ENCODE data around the gene ATG4B. TPM values are rescaled to one million over a fixed set of nuclear protein-coding genes. Genes with fewer than 3 reads are reported as not detected.

The ATG4B gene
- total and polyA plus RNA-seq, 2 of the 4 experiments (the other 2 are of a cell fraction): 113 to 146 TPM

DNA sequence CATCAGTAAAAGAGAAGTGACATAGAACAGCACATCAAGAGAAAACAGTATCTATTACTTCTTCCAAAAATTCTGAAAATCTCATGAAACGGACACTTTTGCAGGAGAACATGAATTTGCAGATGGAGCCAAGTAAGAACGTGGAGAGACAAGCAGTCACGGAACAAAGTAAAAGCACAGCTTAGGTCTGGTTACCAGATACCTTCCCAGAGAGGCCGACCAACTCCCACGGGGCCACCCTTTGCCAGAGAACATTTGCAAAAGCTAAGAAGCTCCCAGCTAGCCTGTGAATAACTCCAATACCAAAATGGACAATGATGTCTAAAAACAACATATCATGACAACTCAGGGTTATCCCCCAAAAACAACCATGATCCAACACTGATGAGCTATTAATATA, 39.4 kb upstream of the ATG4B start:
- no peaks in the 10 kb centered on the region for H3K9me3 ChIP-seq (ENCODE audit: control insufficient read depth, insufficient read depth, low read length)
- 100% methylated on average over 4 of the region's 5 CpGs; no CpG with 5 or more reads in 1 of the 2 experiments for WGBS, 2 experiments (ENCODE audit: extremely low coverage in 2 of 2, insufficient read length in 1 of 2)
- no peaks in the 10 kb centered on the region for H3K27me3 ChIP-seq (ENCODE audit: control insufficient read depth, insufficient read depth, low read length)
- H3K27ac ChIP-seq (ENCODE audit: insufficient read depth, low read length): no peak overlapping the region
- H4K8ac ChIP-seq (ENCODE audit: low read depth in 2 of 2, low read length in 2 of 2): no peak overlapping the region
- H2BK20ac ChIP-seq (ENCODE audit: low read depth, low read length): no peak overlapping the region
- H3K4ac ChIP-seq (ENCODE audit: low read depth, low read length): no peak overlapping the region
- H4K91ac ChIP-seq (ENCODE audit: insufficient read depth, low read depth, low read length): no peak overlapping the region
- no peak overlapping the region for H2BK15ac ChIP-seq (ENCODE audit: low read depth, low read length)
- ChIA-PET POLR2A (ENCODE audit: unreplicated experiment) (no interaction called here), CTCF (interaction anchor here (0.7 to 1.1 kb wide), 2 partner anchors 12 to 83 kb away, joined by 4 read pairs; no protein-coding TSS in a partner anchor)
- no peak overlapping the region for H2BK5ac ChIP-seq (ENCODE audit: low read depth, low read length, poor library complexity, severe bottlenecking)
- H3K14ac ChIP-seq (replicated peaks; ENCODE audit: low read depth, low read length): no peak overlapping the region
- no peak overlapping the region for H2AK9ac ChIP-seq (replicated peaks; ENCODE audit: low read depth, low read length, poor library complexity)
- peaks cover 39% of the 10 kb centered on the region for H3K36me3 ChIP-seq (ENCODE audit: control insufficient read depth, insufficient read depth, low read length)
- no peak overlapping the region for H2AK5ac ChIP-seq (ENCODE audit: low read depth, low read length)
- H2AFZ ChIP-seq (replicated peaks; ENCODE audit: low read length, poor library complexity): no peak overlapping the region
- in situ Hi-C loops (cut with MboI; ENCODE audit: low sequenced_read_pairs) (no loop called here), dilution Hi-C loops (cut with HindIII; ENCODE audit: low sequenced_read_pairs, unreplicated experiment) (no loop called here), intact Hi-C loops (cut with micrococcal nuclease) (no loop called here)
- no TSS peak for BruUV-seq (replicated peaks)
- H3K79me1 ChIP-seq (ENCODE audit: low read depth in 1 of 2, low read length in 2 of 2): peaks cover 8 to 19% of the 10 kb centered on the region in 2 experiments; a peak in 2 of 4 replicates
- DNase-seq: no peak
- H3K18ac ChIP-seq (ENCODE audit: low read depth, low read length): no peak overlapping the region
- H2BK120ac ChIP-seq (ENCODE audit: low read depth, low read length): no peak overlapping the region
- ATAC-seq (ENCODE audit: low read depth): no peak
- no peaks in the 10 kb centered on the region for H4K20me1 ChIP-seq (ENCODE audit: insufficient read depth, low read length)
- H3K4me1 ChIP-seq (ENCODE audit: control insufficient read depth, insufficient read depth, low read length): no peaks in the 10 kb centered on the region; the same call in 1 of the 2 replicates
- H3K56ac ChIP-seq (ENCODE audit: extremely low read depth, insufficient read depth, low read length): no peak overlapping the region
- H3K9me1 ChIP-seq (ENCODE audit: insufficient read depth, low read length): no peaks in the 10 kb centered on the region
- H3K9ac ChIP-seq (ENCODE audit: low read depth, low read length): no peak overlapping the region
- no peak overlapping the region for H3K4me2 ChIP-seq (ENCODE audit: low read depth, low read length)
- H3K4me3 ChIP-seq (ENCODE audit: insufficient read depth, low read depth, low read length): no peak overlapping the region
- H4K5ac ChIP-seq (ENCODE audit: low read depth, low read length): no peak overlapping the region
- TF ChIP-seq MXI1 (IDR thresholded peaks at IDR 0.05; ENCODE audit: borderline replicate concordance, low read depth, low read length): no peak
- no peak for TF ChIP-seq MAZ (IDR thresholded peaks at IDR 0.05; ENCODE audit: borderline replicate concordance, low read depth, low read length)
- TF ChIP-seq, protein P1, sequence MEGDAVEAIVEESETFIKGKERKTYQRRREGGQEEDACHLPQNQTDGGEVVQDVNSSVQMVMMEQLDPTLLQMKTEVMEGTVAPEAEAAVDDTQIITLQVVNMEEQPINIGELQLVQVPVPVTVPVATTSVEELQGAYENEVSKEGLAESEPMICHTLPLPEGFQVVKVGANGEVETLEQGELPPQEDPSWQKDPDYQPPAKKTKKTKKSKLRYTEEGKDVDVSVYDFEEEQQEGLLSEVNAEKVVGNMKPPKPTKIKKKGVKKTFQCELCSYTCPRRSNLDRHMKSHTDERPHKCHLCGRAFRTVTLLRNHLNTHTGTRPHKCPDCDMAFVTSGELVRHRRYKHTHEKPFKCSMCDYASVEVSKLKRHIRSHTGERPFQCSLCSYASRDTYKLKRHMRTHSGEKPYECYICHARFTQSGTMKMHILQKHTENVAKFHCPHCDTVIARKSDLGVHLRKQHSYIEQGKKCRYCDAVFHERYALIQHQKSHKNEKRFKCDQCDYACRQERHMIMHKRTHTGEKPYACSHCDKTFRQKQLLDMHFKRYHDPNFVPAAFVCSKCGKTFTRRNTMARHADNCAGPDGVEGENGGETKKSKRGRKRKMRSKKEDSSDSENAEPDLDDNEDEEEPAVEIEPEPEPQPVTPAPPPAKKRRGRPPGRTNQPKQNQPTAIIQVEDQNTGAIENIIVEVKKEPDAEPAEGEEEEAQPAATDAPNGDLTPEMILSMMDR (conservative IDR thresholded peaks at IDR 0.05; ENCODE audit: low read depth, low read length): no peak
- no peak for TF ChIP-seq NFE2L2 (IDR thresholded peaks at IDR 0.05; ENCODE audit: low read depth, low read length)
- TF ChIP-seq BHLHE40 (IDR thresholded peaks at IDR 0.05; ENCODE audit: low read depth, low read length): no peak
- no peak overlapping the region for H3K23ac ChIP-seq (ENCODE audit: low read depth, low read length)
